ENCODE results near the gene SHOC2. TPM values are rescaled to one million over a fixed set of nuclear protein-coding genes. Genes with fewer than 3 reads are reported as not detected.

Gene SHOC2
- total and polyA plus RNA-seq, 2 experiments from 2014 or later = 64.6 to 67.7 TPM

DNA sequence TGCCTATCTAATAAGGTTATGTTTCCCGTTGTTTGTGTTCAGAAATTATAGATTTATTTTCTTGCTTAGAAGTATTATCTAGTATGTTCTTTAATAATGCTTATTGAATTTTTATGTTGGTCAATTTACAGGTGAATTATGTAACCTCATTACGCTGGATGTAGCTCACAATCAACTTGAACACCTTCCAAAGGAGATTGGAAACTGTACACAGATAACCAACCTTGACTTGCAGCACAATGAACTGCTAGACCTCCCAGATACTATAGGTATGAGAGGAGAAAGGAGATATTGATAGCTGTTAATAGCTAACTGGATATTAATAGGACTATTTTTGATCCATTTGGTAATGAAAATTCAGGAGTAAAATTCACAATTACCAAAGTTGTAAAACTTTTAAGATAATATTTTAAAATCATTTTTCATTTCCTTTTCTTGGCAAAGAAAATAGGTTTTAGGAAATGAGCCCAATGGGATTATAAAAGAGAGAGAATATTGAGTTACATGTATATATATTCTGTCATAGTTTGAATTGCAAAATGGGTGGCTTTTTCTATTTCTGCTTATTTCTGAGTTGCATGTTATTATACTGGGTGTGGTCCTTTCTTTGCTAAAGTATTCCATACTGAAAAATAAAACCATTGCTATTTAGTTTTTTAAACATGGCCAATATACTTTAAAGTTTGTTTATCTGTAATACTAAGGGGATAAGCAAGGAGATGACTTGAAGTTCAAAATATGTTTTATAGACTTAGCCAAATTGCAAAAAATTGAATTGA is 66.3 kb downstream of the SHOC2 start:
- Histone ChIP-seq H3K36me3 (ENCODE audit: low read depth) (peaks cover 8% of the 10 kb centered on the region; the same call in 1 of the 2 replicates), H3K9me2 (ENCODE audit: insufficient read depth) (no peaks in the 10 kb centered on the region), H3K9me3 (ENCODE audit: low read depth) (no peaks in the 10 kb centered on the region), H3K79me2 (ENCODE audit: insufficient read depth) (peaks cover 92% of the 10 kb centered on the region), H3F3A (ENCODE audit: insufficient read depth) (peaks cover 14% of the 10 kb centered on the region; the same call in 1 of the 2 replicates), H3K4me3 (no peak overlapping the region), H3K4me2 (ENCODE audit: unreplicated experiment) (no peak overlapping the region), H3K27ac (no peak overlapping the region), H3K9ac (no peak overlapping the region), H3K4me1 (ENCODE audit: insufficient read depth) (peaks cover 14% of the 10 kb centered on the region), H2AFZ (no peak overlapping the region), H3K27me3 (replicated peaks; ENCODE audit: insufficient read depth) (no peaks in the 10 kb centered on the region), H4K20me1 (ENCODE audit: insufficient read depth) (peaks cover 8% of the 10 kb centered on the region)
- no peak for TF ChIP-seq EZH2 (IDR thresholded peaks at IDR 0.05; ENCODE audit: insufficient read depth, poor library complexity, severe bottlenecking)
- no peak for TF ChIP-seq EZH2phosphoT487 (IDR thresholded peaks at IDR 0.05; ENCODE audit: insufficient read depth, low read depth)
- 97 to 99% methylated on average over 2 of the region's 2 CpGs for WGBS, 2 experiments (ENCODE audit: low coverage in 1 of 2, low lambda C conversion rate in 2 of 2, missing lambda C conversion rate in 2 of 2)
- in situ Hi-C loops (cut with MboI) = no loop called here
- no peak for DNase-seq

DNA sequence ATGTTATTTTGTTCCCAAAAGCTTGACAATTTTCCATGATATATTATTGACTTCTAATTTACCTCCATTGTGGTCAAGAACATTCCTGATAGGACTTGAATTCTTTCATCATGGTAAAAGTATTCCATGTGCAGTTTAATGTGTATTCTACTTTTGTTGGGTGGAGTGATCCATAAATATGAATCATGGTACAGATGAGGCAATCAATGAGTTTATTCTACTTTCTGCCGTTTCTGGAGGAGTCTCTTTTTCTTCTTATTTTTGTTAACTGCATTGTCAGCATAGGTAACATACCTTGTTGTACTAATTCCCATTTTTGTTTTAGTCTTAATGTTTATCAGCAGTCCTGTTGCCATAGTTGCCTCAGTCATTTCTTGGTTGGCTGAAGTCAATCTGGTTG is 69.6 kb downstream of the SHOC2 start:
- WGBS, 2 experiments (ENCODE audit: low coverage in 1 of 2, low lambda C conversion rate in 2 of 2, missing lambda C conversion rate in 2 of 2) = 22 to 27% methylated on average over 1 of the region's 1 CpG
- peak overlapping the region; percentile 36 for H3K4me2 ChIP-seq (ENCODE audit: unreplicated experiment)
- in situ Hi-C loops (cut with MboI) = no loop called here

DNA sequence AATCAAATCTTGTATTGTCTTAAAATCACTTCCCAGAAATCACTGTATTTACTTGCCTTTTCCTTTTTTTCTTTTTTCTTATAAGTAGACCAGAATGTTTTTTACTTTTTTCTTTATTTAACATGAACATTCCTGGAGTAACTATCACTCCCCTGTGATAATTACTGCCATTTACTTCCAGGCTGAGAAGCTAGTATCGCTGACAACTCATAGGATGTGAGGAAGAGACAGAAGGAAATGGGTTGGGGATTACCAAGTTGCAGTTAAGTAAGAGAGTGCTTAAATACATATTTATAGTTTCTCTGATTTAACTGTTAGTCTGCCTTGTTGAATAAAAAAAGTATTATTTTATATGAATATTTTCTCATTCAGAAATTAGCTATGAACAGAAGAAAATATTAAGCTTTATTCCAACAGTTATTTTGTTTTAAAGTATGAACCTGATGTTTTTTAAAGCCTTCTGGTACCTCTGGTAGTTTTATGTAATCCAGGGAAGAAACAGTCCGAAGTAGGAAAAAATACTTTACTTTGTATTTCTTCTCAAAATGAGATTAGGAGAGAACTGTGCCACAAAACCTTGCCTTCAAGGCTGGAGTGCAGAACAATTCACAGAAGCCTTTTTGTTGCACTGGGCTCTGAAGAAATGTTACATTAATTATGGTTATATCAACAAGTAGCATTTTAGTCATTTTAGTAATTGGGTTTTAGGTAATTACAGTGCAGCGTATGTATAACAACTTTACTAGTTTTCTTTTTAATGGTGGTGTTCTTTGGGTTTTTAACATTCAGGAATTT is 72.8 kb downstream of the SHOC2 start:
- Histone ChIP-seq H3K9me2 (ENCODE audit: insufficient read depth) (no peaks in the 10 kb centered on the region), H2AFZ (no peak overlapping the region), H3K4me3 (peak overlapping the region; percentile 51), H3F3A (ENCODE audit: insufficient read depth) (peaks cover 26% of the 10 kb centered on the region), H4K20me1 (ENCODE audit: insufficient read depth) (peaks cover 8% of the 10 kb centered on the region; the same call in 1 of the 2 replicates), H3K36me3 (ENCODE audit: low read depth) (no peaks in the 10 kb centered on the region), H3K79me2 (ENCODE audit: insufficient read depth) (peaks cover 95% of the 10 kb centered on the region), H3K27me3 (replicated peaks; ENCODE audit: insufficient read depth) (no peaks in the 10 kb centered on the region), H3K27ac (peak overlapping the region; percentile 62), H3K4me2 (ENCODE audit: unreplicated experiment) (peak overlapping the region; percentile 79), H3K4me1 (ENCODE audit: insufficient read depth) (peaks cover 50% of the 10 kb centered on the region), H3K9ac (peak overlapping the region; percentile 33; the same call in 1 of the 2 replicates), H3K9me3 (ENCODE audit: low read depth) (no peaks in the 10 kb centered on the region)
- WGBS, 2 experiments (ENCODE audit: low coverage in 1 of 2, low lambda C conversion rate in 2 of 2, missing lambda C conversion rate in 2 of 2) = 78 to 86% methylated on average over 3 of the region's 3 CpGs
- in situ Hi-C loops (cut with MboI) = no loop called here
- no peak for TF ChIP-seq EZH2phosphoT487 (IDR thresholded peaks at IDR 0.05; ENCODE audit: insufficient read depth, low read depth)
- TF ChIP-seq EZH2 (IDR thresholded peaks at IDR 0.05; ENCODE audit: insufficient read depth, poor library complexity, severe bottlenecking) = no peak
- DNase-seq = peak; percentile 36

More for the DNA sequence above, 69.6 kb downstream of the SHOC2 start:
- H3K9me2 ChIP-seq (ENCODE audit: insufficient read depth) = no peaks in the 10 kb centered on the region
- peak; percentile 51 for DNase-seq
- no peaks in the 10 kb centered on the region for H3K9me3 ChIP-seq (ENCODE audit: low read depth)
- peaks cover 26% of the 10 kb centered on the region for H3F3A ChIP-seq (ENCODE audit: insufficient read depth)
- peaks cover 8% of the 10 kb centered on the region for H4K20me1 ChIP-seq (ENCODE audit: insufficient read depth)
- H3K9ac ChIP-seq = no peak overlapping the region
- no peak for TF ChIP-seq EZH2phosphoT487 (IDR thresholded peaks at IDR 0.05; ENCODE audit: insufficient read depth, low read depth)
- no peak for TF ChIP-seq EZH2 (IDR thresholded peaks at IDR 0.05; ENCODE audit: insufficient read depth, poor library complexity, severe bottlenecking)
- 0 out of 2 replicates have a peak, but pooled peaks cover 8% of the 10 kb centered on the region for H3K36me3 ChIP-seq (ENCODE audit: low read depth)
- H2AFZ ChIP-seq = no peak overlapping the region
- H3K27ac ChIP-seq = peak overlapping the region; percentile 25
- no peak overlapping the region for H3K4me3 ChIP-seq
- H3K4me1 ChIP-seq (ENCODE audit: insufficient read depth) = peaks cover 39% of the 10 kb centered on the region
- peaks cover 95% of the 10 kb centered on the region for H3K79me2 ChIP-seq (ENCODE audit: insufficient read depth)
- H3K27me3 ChIP-seq (replicated peaks; ENCODE audit: insufficient read depth) = no peaks in the 10 kb centered on the region

DNA sequence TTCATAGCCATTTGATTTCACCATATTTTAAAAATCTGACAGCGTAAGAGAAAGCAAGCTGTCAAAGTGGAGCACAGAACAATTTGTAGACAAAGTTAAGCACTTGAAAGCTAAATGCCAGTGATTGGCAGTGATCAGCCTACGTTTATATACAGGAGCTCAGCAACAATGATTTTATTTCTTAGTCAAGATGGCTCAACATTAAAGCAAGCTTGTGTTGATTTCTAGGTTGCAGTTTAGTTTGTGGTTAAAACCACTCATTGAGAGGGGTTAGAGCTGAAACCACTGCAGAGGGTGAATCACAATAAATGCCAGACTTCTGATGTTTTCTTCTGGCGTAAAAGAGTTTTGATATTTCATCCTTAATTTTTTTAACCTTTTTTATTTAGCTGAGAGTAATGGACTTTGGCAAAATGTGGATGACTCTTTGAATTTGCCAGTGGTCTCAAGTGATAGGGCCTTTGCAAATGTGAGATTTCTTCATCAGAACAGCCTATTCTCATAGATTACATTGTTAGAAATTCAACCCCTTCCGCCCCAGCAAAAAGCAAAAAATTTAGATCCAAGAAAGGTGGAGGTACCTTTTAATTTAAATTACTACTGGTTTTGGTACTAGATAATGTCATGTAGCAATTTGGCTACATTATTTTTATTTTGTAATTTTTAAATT is 73.8 kb downstream of the SHOC2 start:
- H3K4me1 ChIP-seq (ENCODE audit: insufficient read depth) = peaks cover 50% of the 10 kb centered on the region
- peaks cover 95% of the 10 kb centered on the region for H3K79me2 ChIP-seq (ENCODE audit: insufficient read depth)
- peak overlapping the region; percentile 79 for H3K4me2 ChIP-seq (ENCODE audit: unreplicated experiment)
- no peaks in the 10 kb centered on the region for H3K27me3 ChIP-seq (replicated peaks; ENCODE audit: insufficient read depth)
- peak; percentile 89 for TF ChIP-seq EZH2phosphoT487 (IDR thresholded peaks at IDR 0.05; ENCODE audit: insufficient read depth, low read depth)
- no peak for TF ChIP-seq EZH2 (IDR thresholded peaks at IDR 0.05; ENCODE audit: insufficient read depth, poor library complexity, severe bottlenecking)
- H3K27ac ChIP-seq = peak overlapping the region; percentile 62
- no peaks in the 10 kb centered on the region for H3K36me3 ChIP-seq (ENCODE audit: low read depth)
- H3K9me2 ChIP-seq (ENCODE audit: insufficient read depth) = no peaks in the 10 kb centered on the region
- peak; percentile 91 for DNase-seq
- WGBS, 2 experiments (ENCODE audit: low coverage in 1 of 2, low lambda C conversion rate in 2 of 2, missing lambda C conversion rate in 2 of 2) = 37 to 38% methylated on average over 4 of the region's 4 CpGs
- no peaks in the 10 kb centered on the region for H3K9me3 ChIP-seq (ENCODE audit: low read depth)
- peaks cover 26% of the 10 kb centered on the region for H3F3A ChIP-seq (ENCODE audit: insufficient read depth)
- no peak overlapping the region for H2AFZ ChIP-seq
- H3K4me3 ChIP-seq = peak overlapping the region; percentile 51
- peaks cover 6% of the 10 kb centered on the region; the same call in 1 of the 2 replicates for H4K20me1 ChIP-seq (ENCODE audit: insufficient read depth)
- peak overlapping the region; percentile 33; the same call in 1 of the 2 replicates for H3K9ac ChIP-seq
- in situ Hi-C loops (cut with MboI) = no loop called here

All from GM23248 (cell line).